Smooth muscle cell of the pulmonary artery (primary cell): Measurements from ENCODE around the gene CLEC7A. TPM values are rescaled to one million over a fixed set of nuclear protein-coding genes. Genes with fewer than 3 reads are reported as not detected.

Source experiments
- total RNA-seq: library from RNA; depleted of rRNA; stranded (reverse); fragments of >200 nt; gene quantifications from 2 replicates; pipeline ENCODE4 v1.2.3, GENCODE V29; 2014

Gene CLEC7A
- total RNA-seq, result not detected in 2 replicates

GRCh38 chr12:10130042-10130441 lies at the start of gene CLEC7A:
CLEC7A (minus strand) TSS chr12:10130199; CDS start chr12:10130082, 117 bp downstream.

DNA sequence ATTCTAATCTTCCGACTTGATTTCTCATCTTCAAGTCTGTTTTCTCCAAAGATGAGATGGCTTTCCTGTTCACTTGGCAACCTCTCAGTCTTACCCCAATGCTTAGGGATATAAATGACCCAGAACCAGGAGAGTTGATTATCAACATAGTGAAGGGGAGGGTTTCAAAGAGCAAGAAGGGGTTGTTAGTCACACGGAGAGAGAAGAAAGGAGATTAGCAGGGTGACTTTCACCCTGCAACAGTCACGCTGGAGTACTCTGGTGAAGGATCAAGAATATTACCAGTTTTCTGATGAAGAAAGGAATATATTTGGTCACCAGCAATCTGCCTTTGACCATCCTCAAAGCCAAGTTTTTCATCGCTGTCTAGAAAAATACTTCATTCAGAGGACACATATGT lies 48.8 kb upstream of the CLEC7A start, which contains the start of gene TMEM52B:
TSS of gene TMEM52B (plus strand) at position 212 of the 400 bp plus-strand sequence. CDS start 543 bp downstream, outside the sequence.

DNA sequence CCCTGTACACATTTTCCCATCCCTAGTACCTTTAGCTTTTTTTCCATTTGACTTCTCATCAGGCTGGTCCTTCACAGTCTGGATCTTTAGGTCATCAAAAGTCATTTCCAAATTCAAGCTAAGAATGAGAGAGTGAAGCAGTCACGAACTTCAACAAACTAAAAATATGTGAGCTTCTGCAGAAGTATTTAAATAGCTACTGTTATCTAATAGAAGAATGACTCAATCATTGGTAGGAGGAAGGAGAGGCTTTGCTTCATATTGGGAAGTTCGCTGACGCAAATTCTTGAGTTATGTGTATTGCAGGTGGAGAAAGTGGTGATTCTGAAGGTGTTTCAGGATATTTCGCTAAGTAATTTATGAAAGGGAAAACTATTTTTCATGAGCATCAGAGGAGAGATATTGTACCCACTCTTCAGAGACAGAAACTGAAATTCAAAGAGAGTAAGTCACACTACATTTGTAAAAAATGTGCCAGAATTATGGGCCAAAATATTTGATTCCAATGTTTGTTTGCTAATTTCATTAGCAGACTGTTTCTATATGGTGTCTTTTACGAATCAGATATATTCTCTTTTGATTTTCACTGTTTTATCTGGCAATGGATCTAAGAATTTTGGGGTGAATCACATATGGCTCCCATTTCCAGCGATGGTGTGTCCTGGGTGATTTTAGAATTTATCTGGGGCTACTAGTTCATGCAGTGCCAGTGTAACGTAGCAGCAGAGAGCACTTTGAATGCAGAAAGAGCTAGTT lies 42.2 kb upstream of the CLEC7A start, which contains the start of gene OLR1:
TSS of gene OLR1 (minus strand) at position 160 of the 756 bp plus-strand sequence. CDS start at position 105, 55 bp downstream.

GRCh38 chr12:10098791-10099190 lies 31.2 kb downstream of the CLEC7A start, which contains the start of gene CLEC1A:
CLEC1A (minus strand) TSS chr12:10098985; CDS start chr12:10098922, 63 bp downstream.

Other genes starting within 250 kb of the CLEC7A start
- not detected in 2 replicates for gene KLRF2, start 248.7 kb downstream of the CLEC7A start, total RNA-seq
- not detected in 2 replicates for gene CLEC2A, start 197.8 kb downstream of the CLEC7A start, total RNA-seq
- gene CLEC12A, start 158.8 kb downstream of the CLEC7A start, total RNA-seq, result not detected in 2 replicates
- gene CLEC1B, start 131.1 kb downstream of the CLEC7A start, total RNA-seq, result not detected in 2 replicates
- not detected in 2 replicates for gene CLEC12B, start 119.6 kb downstream of the CLEC7A start, total RNA-seq
- gene CLEC9A, start 99.5 kb downstream of the CLEC7A start, total RNA-seq, result not detected in 2 replicates
- gene CLEC1A, start 31.2 kb downstream of the CLEC7A start, total RNA-seq, result not detected in 2 replicates
- gene OLR1, start 41.9 kb upstream of the CLEC7A start, total RNA-seq, result 0.33 TPM in 1 of 2 replicates, not detected in the other
- gene TMEM52B, start 48.8 kb upstream of the CLEC7A start, total RNA-seq, result 0.07 TPM in 1 of 2 replicates, not detected in the other
- gene GABARAPL1, start 82.7 kb upstream of the CLEC7A start, total RNA-seq, result 62.6 and 67.0 TPM in 2 replicates
- 0.50 and 0.65 TPM in 2 replicates for gene KLRD1, start 177.7 kb upstream of the CLEC7A start, total RNA-seq